Renal pelvis (tissue), 4 donors: ENCODE measurements around the gene KIF1B. TPM values are rescaled to one million over a fixed set of nuclear protein-coding genes. Genes with fewer than 3 reads are reported as not detected.
A peak's percentile ranks its signal among the peaks of the same experiment; 100 is the strongest.

ENCODE experiments used
- DNase-seq: peaks from one replicate; pipeline ENCODE4 v3.0.0-alpha.2; 2013
- polyA plus RNA-seq, 3 donors: library from polyadenylated mRNA; unstranded; fragments of 120-200 nt; gene quantifications; one replicate each; pipeline ENCODE4 v1.2.1, GENCODE V29; 2013; ENCODE audit not compliant: insufficient read length in 3 of 3

KIF1B gene
- polyA plus RNA-seq, 3 donors: 39.8 to 53.0 (median 51.9) TPM

DNA sequence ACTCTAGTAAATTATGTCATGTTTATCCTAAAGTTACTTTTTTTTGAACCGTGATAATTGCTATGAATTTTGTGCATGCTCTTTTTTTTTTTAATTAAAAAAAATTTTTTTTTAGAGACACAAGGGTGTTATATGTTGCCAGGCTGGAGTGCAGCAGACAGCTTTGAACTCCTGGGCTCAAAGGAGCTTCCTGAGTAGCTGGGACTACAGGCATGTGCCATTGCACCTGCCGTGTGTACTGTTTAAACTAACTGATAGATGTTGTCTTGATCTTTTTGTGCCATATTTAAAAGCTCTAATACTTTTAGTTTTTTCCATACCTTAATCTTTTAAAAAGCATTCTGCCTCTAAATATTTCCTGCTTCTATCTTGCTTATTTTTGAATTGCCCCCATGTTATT lies 60.7 kb downstream of the KIF1B start:
- no peak for DNase-seq

GRCh38 chr1:10271869-10272268 lies 61.5 kb downstream of the KIF1B start:
- DNase-seq: no peak

- DNase-seq: no peak
These were observed 61.9 kb downstream of the KIF1B start for GRCh38 chr1:10272274-10272673.

GRCh38 chr1:10278880-10279279 lies 68.5 kb downstream of the KIF1B start:
- no peak for DNase-seq

DNA sequence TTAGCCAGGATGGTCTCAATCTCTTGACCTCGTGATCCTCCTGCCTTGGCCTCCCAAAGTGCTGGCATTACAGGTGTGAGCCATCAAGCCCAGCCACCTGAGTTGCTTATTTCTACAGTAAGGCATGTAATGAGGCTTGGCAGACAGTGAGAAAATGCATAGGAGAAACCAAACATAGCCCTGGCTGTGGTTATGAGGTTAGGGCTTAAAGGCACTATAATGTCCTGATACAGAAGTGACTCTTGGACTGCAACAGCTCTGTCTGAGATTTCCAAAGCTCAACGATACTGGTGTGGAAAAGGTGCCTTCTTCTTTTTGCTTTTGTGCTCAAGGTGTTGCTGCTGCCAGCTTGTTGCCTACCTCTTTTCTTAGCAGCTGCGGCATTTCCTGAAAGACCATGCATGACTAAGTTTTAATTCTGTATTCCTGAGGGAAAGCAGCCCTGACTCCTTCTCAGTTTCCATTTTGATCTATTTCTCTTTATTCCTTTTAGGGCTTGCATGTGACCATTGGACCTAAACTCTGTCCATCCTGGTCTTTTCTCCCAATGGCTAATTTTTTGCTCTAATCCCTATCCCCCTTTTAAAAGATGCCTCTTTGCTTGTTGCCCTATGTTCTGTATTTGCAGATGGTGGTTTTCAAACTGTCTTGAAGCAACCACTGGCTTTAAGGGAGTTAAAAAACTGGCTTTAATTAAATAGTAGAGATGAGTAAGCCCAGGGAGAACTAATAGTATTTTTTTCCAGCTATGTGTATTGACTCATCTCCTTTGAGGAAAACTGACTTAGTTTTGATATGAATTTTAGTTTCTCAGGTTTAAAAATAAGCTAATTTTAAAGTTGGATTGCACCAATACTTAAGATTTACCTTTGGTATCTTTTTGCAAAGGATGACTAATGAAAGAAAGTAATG lies 70.3 kb downstream of the KIF1B start:
- DNase-seq: peak; percentile 16

DNA sequence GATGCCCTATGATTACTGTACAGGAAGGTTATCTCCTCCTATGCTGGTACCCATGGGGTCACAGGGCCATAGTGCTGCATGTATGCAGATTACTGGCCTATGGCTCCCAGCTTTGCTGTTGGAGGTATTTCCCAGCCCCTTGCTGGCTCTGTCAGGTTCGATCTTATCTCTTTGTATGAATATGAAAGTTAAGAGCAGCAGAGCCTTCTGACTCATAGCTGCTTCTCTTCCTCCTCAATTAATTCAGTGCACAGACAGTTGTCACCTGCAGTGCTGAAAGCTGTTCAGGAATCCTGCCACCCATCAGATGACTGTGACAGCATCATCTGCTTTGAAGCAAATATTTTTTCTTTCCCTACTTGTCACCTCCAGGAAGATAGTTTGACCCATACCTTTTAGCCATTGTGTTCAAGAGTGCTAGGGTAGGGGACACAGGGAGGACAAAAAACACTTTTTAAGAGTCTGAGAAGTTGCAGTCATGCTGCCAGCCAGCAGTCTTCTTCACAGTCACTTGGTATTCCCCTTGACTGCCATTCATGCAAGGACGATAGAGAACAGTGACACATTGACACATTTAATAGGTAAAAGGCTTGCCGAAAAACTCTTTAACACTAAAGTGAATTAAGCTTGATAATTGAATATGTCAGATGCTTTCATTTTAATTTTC lies 73.1 kb downstream of the KIF1B start:
- no peak for DNase-seq

GRCh38 chr1:10286244-10286643 lies 75.9 kb downstream of the KIF1B start:
- DNase-seq: no peak

GRCh38 chr1:10287023-10287645 lies 76.8 kb downstream of the KIF1B start:
- DNase-seq: no peak

GRCh38 chr1:10288029-10288615 lies 77.8 kb downstream of the KIF1B start:
- DNase-seq: no peak

- DNase-seq: no peak
These were observed 81.3 kb downstream of the KIF1B start for GRCh38 chr1:10291705-10292104.

- DNase-seq: no peak
These were observed 81.8 kb downstream of the KIF1B start for GRCh38 chr1:10292188-10292587.

GRCh38 chr1:10295481-10296085 lies 85.2 kb downstream of the KIF1B start:
- no peak for DNase-seq

DNA sequence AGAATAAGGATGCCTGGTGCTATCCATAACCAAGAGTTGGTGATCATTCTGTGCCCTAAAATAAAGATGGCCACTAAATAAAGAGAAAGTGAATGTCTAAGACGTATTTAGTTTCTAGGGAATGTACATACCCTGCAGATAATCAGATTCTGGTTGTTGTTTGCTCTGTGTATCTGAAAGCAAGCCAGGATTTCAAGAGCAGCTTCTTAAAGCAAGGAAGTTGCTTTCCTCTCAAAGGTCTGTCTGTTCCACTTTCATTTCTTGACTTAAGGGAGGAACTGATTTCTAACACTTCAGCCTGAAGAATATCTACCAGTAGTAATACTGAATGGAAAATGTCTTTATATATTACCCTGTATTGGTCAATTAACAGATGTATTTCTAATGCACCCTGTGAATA lies 88.8 kb downstream of the KIF1B start:
- no peak for DNase-seq

DNA sequence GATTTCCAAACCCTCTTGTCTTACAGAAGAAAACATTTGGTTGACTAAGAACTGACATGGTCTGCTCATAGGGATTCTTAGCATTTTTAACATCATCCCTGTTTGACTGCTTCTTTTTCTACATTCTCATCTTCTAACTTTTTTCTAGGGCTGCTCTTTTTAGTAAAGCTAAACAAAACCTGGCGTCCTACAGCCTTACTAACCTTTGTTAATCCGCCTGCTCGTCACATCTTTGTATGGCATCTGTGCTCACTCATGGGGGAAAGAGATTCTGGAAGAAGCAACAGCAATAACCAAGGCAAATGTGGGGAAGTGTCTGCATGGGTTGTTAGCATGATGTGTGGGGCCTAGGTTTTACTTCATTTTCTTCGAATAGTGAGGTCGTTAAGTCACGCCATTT lies 92.0 kb downstream of the KIF1B start:
- no peak for DNase-seq

GRCh38 chr1:10304295-10304694 lies 93.9 kb downstream of the KIF1B start:
- DNase-seq: no peak

- no peak for DNase-seq
These were observed 96.1 kb downstream of the KIF1B start for GRCh38 chr1:10306435-10306834.

DNA sequence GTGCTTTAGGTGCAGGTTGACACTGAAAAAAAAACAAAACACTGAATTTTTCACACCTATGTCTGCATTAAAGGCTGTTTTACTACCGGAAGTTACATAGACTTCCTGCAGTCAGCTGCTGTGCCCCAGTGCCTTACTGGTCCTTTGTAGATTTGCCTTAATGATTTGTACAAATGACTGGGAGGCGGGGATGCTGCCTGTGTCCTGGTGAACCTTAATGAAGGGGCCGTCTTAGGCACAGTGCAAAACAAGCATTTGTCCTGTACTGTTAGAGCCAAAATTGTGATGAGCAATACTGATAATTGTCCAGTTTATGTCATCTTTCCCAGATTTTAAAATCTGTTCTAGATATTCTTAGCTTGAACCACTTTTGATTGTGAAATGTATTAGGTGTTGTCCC lies 97.6 kb downstream of the KIF1B start:
- no peak for DNase-seq

GRCh38 chr1:10309243-10310011 lies 99.1 kb downstream of the KIF1B start:
- no peak for DNase-seq

DNA sequence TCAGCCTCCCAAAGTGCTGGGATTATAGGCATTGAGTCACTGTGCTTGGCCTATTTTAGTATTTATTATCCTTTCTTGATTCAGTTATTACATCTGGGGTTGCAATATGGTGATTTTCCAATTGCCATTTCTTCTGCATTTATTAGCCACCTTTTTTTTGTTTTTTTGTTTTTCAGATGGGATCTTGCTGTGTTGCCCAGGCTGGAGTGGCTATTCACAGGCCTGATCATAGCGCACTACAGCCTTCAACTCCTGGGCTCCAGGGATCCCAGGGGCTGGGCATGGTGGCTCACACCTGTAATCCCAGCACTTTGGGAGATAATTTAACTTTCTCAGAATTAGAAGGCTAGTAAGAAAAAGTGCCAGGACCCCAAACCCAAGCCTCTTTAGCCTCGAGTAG lies 106.4 kb downstream of the KIF1B start:
- DNase-seq: no peak

GRCh38 chr1:10319750-10320149 lies 109.4 kb downstream of the KIF1B start:
- DNase-seq: no peak

GRCh38 chr1:10320336-10320735 lies 110.0 kb downstream of the KIF1B start:
- DNase-seq: no peak
